HG02884 (cell line): ENCODE results near the gene EPB41L5.

Experiments used
- ATAC-seq: cut with Tn5 transposase; IDR thresholded peaks from one replicate; pipeline ENCODE4 v1.9.1; 2021; ENCODE audit warnings: mild to moderate bottlenecking, moderate library complexity; ENCODE audit not compliant: unreplicated experiment

The EPB41L5 gene

GRCh38 chr2:120224256-120224655 is 211.4 kb downstream of the EPB41L5 start:
- no peak for ATAC-seq

- ATAC-seq: no peak
Observed at GRCh38 chr2:120224735-120225548, 212.1 kb downstream of the EPB41L5 start.

GRCh38 chr2:120225549-120226065 is 212.7 kb downstream of the EPB41L5 start:
- ATAC-seq: no peak

- no peak for ATAC-seq
Observed at GRCh38 chr2:120226316-120226715, 213.4 kb downstream of the EPB41L5 start.

- ATAC-seq: no peak
Observed at GRCh38 chr2:120227111-120227991, 214.5 kb downstream of the EPB41L5 start.

- no peak for ATAC-seq
Observed at GRCh38 chr2:120228503-120228902, 215.6 kb downstream of the EPB41L5 start.
